ENCODE data around the gene ANXA2.
"Not testable (repeated sequence)": the region's sequence is repeated elsewhere in the genome, so short reads cannot be mapped to it uniquely, and the experiment has no call there.

ANXA2 gene

GRCh38 chr15:60408463-60408981, 10.7 kb upstream of the ANXA2 start:
- no peak for DNase-seq (ENCODE audit: low read depth)

- DNase-seq (ENCODE audit: low read depth), result no peak
These were observed 9.6 kb upstream of the ANXA2 start for GRCh38 chr15:60407415-60407805.

- DNase-seq (ENCODE audit: low read depth), result no peak
These were observed 9.0 kb upstream of the ANXA2 start for GRCh38 chr15:60406513-60407414.

DNA sequence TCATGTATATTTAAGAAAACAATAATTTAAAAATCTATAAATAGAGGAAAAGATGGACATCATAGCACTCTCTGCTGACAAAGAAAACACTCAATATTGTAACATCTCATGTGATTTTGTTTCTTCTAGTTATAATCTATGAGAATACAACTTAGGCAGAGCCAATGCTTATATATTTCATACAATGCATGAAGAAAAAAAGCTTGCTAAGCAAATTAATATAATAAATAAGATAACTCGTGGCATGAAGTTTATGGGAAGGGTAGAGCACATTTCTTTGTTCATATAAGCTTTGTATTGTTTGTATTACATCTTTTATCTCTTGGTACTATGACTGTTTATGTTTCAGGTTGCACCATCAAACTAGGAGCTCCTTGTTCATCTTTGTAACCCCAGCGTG, 7.6 kb upstream of the ANXA2 start:
- DNase-seq (ENCODE audit: low read depth), result no peak

DNA sequence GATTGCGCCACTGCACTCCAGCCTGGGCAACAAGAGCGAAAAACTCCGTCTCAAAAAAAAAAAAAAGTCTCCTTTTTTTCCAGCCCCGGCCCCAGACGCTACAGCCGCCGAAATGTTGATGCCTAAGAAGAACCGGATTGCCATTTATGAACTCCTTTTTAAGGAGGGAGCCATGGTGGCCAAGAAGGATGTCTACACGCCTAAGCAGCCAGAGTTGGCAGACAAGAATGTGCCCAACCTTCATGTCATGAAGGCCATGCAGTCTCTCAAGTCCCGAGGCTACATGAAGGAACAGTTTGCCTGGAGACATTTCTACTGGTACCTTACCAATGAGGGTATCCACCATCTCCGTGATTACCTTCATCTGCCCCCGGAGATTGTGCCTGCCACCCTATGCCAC, 6.6 kb upstream of the ANXA2 start:
- not testable (repeated sequence) for DNase-seq (ENCODE audit: low read depth)

- no peak for DNase-seq (ENCODE audit: low read depth)
These were observed 3.2 kb upstream of the ANXA2 start for GRCh38 chr15:60400944-60401343.

DNA sequence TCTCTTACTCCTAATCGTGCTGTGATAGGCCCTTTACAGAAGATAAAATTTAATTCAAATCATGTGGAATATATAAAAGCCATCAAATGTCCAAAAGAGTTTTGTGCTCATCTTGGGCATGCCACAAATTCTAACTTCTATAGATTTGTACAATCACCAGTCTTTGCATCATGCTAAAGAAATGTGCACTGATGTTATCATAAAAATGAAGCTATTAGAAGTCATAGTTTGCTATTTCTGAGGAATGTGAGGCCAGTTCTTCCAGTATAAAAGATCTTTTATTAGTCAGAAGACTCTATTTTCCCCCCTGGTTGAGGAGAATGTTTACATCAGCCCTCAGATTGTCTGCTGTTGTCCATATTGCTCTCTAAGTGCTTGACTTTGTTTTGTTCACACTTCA, 2.1 kb upstream of the ANXA2 start:
- DNase-seq (ENCODE audit: low read depth), result no peak

DNA sequence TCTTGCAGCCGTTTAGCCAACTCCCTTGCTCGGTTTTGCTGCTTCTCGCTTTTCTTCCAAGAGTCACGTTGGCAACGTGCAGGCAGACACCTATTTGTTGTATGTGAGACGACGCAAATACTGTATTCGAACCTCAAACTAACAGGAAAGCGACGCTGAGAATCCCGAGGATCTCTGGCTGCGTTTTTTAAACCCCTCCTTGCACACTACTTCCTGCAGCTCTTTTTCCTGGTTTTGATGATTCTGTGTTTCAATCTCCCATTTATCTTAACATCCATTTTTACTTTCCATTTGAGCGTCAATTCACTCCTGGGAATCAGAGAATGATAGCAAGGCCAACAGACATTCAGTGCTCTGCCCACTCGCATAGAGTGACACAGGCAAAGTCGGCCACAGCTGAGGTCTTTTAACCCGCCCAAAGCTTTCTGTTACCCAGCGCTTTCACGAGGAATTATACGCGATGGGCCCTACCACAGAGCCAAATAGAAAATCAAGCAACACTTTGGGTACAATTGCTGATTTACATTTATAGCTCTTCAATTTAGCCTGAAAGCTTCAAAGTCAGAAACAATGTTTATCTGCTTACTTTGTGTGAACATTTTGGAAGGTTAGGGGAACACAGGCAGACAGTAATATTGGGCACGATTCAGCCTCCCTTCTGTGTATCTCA, 1.6 kb upstream of the ANXA2 start:
- no peak for DNase-seq (ENCODE audit: low read depth)

GRCh38 chr15:60396958-60397771, 621 bp downstream of the ANXA2 start:
- no peak for DNase-seq (ENCODE audit: low read depth)

- DNase-seq (ENCODE audit: low read depth), result no peak
These were observed 1.2 kb downstream of the ANXA2 start for GRCh38 chr15:60396560-60396957.

- no peak for DNase-seq (ENCODE audit: low read depth)
These were observed 1.7 kb downstream of the ANXA2 start for GRCh38 chr15:60396100-60396499.

- no peak for DNase-seq (ENCODE audit: low read depth)
These were observed 2.3 kb downstream of the ANXA2 start for GRCh38 chr15:60395276-60396011.

GRCh38 chr15:60394689-60395097, 3.1 kb downstream of the ANXA2 start:
- DNase-seq (ENCODE audit: low read depth), result no peak

DNA sequence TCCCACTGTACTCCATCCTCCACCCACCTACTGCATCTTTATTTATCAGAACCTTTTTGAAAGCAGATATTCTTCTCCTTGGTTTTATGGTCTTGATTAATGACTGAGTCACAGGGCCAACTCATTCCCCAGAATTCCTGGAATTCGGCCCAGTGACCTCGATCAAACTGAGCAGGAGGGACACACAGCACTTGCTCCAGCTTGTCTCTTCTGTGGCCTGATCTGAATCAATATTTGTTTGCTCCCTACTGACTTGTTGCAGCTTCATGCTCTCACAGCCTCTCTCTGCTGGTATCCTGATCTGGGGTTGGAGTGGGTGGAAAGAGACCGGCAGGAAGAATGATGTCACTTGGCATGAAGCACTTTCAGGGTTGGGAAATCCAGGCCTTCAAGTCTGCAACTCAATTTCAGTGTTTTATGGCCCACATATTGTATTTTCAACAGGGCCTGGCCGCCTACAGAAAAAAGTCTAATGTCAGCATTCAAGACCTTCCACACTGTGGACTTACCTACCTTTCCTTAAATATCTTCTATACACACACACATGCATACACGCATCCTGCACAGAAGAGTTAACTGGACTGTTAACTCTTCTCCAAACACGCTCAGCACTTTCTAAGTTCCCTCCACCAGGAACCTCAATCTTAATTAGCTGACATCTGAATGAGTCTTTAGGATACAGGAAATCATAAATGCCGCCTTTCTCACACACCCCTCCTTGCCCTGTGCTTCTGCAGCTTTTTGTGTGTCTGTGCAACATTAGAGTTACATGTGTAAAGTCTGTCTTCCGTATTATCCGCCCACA, 4.6 kb downstream of the ANXA2 start:
- no peak for DNase-seq (ENCODE audit: low read depth)

GRCh38 chr15:60392601-60392985, 5.2 kb downstream of the ANXA2 start:
- no peak for DNase-seq (ENCODE audit: low read depth)

DNA sequence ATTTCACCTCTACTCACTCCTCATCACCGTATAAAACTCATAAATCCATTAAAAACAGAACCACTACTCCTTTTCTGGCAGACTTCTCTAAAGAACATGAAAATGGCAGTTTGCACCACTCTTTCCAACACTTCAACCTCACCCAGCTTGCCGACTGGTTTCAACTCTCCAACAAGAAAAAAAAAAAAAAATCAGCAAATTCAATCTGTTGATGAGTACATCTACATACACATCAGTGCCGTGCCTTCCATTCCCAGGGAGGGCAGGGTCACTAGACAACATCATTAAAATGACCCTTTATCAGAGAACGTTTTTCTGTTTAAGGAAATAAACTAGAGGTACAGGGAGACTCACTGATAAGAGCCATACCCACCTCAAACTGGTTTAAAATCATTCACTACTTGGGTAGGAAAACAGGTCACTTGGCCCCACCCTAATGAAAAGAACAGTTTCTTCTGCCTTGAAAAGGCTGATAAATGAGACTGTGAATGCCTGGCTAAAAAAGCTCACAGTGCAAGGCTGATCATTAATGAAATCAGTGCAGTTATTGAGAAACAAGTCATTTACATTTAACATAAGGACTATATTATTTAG, 6.0 kb downstream of the ANXA2 start:
- no peak for DNase-seq (ENCODE audit: low read depth)

DNA sequence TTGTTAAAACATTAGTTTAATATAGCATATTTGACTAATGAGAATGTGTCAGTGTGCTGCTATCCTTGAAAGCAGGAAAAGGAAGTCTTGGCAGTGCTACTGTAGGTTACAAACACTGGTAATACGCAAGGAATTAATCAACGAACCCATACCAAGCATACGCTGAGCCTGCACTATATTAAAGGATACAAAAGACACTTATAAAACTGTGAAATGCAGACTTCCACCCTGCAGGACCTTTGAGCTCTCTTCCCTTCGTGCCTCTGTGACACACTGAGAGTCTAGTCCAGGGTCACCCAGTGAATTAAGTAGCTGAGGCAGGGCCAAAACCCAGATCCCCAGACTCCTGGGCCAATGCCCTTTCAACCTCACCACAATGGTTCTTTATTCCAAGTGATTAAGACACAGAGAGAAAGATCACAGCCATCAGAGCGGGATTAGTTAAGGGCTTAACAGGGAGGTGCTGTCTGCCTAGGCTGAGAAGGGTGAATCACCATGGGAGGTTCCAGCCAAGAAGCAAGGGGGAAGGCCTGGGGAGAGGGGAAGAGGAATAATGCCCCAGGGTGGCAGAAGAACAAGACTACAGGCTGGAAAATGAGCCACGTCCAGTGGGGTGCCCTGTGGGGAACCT, 6.8 kb downstream of the ANXA2 start:
- DNase-seq (ENCODE audit: low read depth), result no peak

DNA sequence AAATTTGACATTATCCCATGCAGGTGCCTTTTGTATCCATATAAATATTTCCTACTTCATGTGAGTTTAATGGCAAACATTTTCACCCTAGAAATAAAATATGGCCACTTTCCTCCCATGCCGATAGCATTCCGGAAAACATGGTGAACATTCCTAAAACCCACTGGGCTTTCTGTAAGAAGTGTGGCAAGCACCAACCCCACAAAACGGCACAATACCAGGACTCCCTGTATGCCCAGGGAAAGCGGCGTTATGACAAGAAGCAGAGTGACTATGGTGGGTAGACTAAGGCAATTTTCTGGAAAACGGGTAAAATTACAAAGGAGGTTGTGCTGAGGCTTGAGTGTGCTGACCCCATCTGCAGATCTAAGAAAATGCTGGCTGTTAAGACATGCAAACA, 7.6 kb downstream of the ANXA2 start:
- no peak for DNase-seq (ENCODE audit: low read depth)

GRCh38 chr15:60389261-60390077, 8.3 kb downstream of the ANXA2 start:
- no peak for DNase-seq (ENCODE audit: low read depth)
